AG09309 (cell line): ENCODE results near the gene VWA3B.
"Not testable (repeated sequence)": the region's sequence is repeated elsewhere in the genome, so short reads cannot be mapped to it uniquely, and the experiment has no call there.

Experiments
- DNase-seq: peaks from one replicate; pipeline ENCODE4 v3.0.0-alpha.2; 2010; ENCODE audit warnings: low read depth
- H3K4me3 ChIP-seq: 2 replicates; pipeline ENCODE4 v1.5.1; 2011; ENCODE audit warnings: mild to moderate bottlenecking, low read depth, low read length, moderate library complexity; ENCODE audit not compliant: control insufficient read depth
- CTCF ChIP-seq: IDR thresholded peaks from 2 replicates; pipeline ENCODE4 v1.5.1; 2011; ENCODE audit warnings: mild to moderate bottlenecking, low read depth, low read length, inconsistent platforms; ENCODE audit not compliant: insufficient read depth, control insufficient read depth; ENCODE audit errors: missing control alignments

Gene VWA3B

GRCh38 chr2:98311771-98312545, 225.0 kb downstream of the VWA3B start:
- no peak for DNase-seq
- TF ChIP-seq CTCF = no peak
- H3K4me3 ChIP-seq = no peak overlapping the region

DNA sequence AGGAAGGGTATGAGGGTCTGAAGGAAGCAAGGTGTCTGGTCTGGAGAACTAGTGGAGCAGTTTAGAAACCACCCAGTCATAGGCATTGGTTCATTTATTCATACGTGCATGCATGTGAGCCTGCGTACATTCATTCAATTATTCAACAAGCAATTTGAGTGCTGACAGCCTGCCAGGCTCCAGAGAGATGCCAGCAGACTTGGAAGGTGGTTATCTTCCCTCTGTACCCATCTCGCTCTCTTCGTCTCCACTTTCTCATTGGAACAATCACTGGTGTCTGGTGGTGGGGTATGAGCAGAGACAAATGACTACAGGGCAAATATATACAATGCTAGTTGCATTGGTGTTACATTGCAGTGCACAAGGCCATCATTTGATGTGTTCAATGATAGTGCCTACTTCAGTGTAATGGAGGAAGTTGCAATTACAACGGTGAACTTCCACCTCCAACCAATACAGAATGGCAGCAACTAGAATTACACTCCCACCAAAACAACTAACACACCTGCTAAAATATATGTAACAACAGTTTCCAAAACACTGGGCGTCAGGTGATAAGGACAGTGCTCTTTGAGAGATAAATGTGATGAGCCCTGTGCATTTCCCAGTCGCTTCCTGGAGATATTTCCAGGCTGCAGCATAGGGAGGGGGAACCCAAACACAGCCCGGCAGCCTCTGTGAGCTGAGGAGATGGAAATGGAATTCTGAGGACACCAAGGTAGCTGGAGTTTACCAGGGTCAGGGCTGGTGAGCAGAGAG, 226.7 kb downstream of the VWA3B start:
- TF ChIP-seq CTCF = no peak
- H3K4me3 ChIP-seq = no peak overlapping the region
- no peak for DNase-seq

DNA sequence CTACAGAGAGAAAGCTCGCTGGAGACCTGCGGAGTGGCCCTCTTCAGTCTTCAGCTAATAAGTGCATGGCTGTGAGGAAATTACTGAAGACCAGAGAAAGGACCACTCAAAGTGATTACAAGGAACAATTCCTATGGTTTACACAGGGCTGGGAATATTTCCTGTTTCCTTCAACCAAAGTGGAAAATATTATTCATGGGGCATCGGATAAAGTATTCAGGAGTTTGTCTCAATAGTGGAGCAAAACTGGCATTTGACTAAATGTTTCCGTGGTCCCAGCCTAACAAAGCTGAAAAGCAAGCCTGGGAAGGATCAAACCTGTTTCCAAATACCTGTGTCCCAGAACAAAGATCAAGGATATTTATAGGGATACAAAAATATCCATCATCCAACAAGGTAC, 227.3 kb downstream of the VWA3B start:
- H3K4me3 ChIP-seq = no peak overlapping the region
- no peak for DNase-seq
- no peak for TF ChIP-seq CTCF

- TF ChIP-seq CTCF = no peak
- no peak for DNase-seq
These were observed 229.0 kb downstream of the VWA3B start for GRCh38 chr2:98315957-98316356.

DNA sequence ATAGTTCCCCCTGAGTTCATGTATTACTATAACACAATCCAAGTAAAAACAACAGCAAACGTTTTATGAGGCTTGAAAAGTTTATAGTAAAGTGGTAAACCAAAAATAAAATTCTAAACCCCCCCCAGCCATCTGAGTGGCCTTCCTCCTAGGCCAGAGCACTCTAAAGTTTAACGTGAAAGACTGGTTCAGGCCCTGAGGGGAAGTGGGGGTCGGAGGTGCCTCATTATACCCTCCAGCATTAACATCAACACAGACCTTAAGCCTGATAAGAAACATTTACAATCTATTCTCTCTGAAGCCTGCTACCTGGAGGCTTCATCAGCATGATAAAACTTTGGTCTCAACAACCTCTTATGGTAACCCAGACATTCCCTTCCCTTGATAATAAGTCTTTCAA, 230.2 kb downstream of the VWA3B start:
- no peak for TF ChIP-seq CTCF

More at GRCh38 chr2:98315957-98316356, 229.0 kb downstream of the VWA3B start:
- no peak overlapping the region for H3K4me3 ChIP-seq

GRCh38 chr2:98320171-98320570, 233.2 kb downstream of the VWA3B start:
- DNase-seq, H3K4me3 ChIP-seq: not testable (repeated sequence)

More for the DNA sequence above, 230.2 kb downstream of the VWA3B start:
- no peak overlapping the region for H3K4me3 ChIP-seq
- no peak for DNase-seq

DNA sequence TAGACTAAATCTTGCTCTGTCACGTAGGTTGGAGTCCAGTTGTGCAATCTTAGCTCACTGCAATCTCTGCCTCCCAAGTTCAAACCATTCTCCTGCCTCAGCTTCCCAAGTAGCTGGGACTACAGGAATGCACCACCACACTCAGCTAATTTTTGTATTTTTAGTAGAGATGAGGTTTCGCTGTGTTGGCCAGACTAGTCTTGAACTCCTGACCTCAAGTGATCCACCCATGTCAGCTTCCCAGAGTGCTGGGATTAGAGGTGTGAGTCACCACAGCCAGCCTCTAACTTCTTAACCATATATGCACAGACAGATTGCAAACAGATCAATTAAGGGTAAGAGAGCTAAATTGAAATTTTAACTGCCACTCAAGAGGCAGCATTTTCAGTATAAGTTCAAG, 237.2 kb downstream of the VWA3B start:
- DNase-seq = no peak
- H3K4me3 ChIP-seq = no peak overlapping the region
- no peak for TF ChIP-seq CTCF
